WTC11 (cell line): ENCODE measurements around the gene ECI1. TPM values are rescaled to one million over a fixed set of nuclear protein-coding genes. Genes with fewer than 3 reads are reported as not detected.

Experiments used
- ATAC-seq: fragments of 200-7000 bp; cut with Tn5 transposase; 2 replicates; pipeline ENCODE4 v1.10.0; 2021; ENCODE audit warnings: mild to moderate bottlenecking, moderate library complexity
- CTCF ChIA-PET: fragments of 300-600 bp; sonication (Branson Sonifier 250); formaldehyde crosslinking; loops from one replicate; lab custom pipeline; 2021; ENCODE audit warnings: antibody characterized with exemption; lab: Charles Lee
- POLR2A ChIA-PET: fragments of 350-600 bp; sonication (Branson Sonifier 250); formaldehyde crosslinking; loops from one replicate; lab custom pipeline; 2021; ENCODE audit warnings: antibody characterized with exemption; lab: Charles Lee
- DNase-seq: peaks from one replicate; pipeline ENCODE4 v3.0.0; 2021; ENCODE audit warnings: low spot score
- H3K27ac Mint-ChIP-seq: 2 replicates; pipeline ENCODE4 v1.8.0; 2021; ENCODE audit warnings: mixed read lengths
- H3K27me3 Mint-ChIP-seq: 2 replicates; pipeline ENCODE4 v1.8.0; 2021; ENCODE audit warnings: low read depth, mild to moderate bottlenecking, moderate library complexity, mixed read lengths
- H3K36me3 Mint-ChIP-seq: 2 replicates; pipeline ENCODE4 v1.8.0; 2021; ENCODE audit warnings: mixed read lengths
- H3K4me1 Mint-ChIP-seq: 2 replicates; pipeline ENCODE4 v1.8.0; 2022; ENCODE audit warnings: mixed read lengths
- H3K4me3 Mint-ChIP-seq: 2 replicates; pipeline ENCODE4 v1.8.0; 2021; ENCODE audit warnings: mild to moderate bottlenecking, moderate library complexity, mixed read lengths
- H3K9me3 Mint-ChIP-seq: 2 replicates; pipeline ENCODE4 v1.8.0; 2021; ENCODE audit warnings: mixed read lengths
- CREB1 ChIP-seq: sonication (generic); formaldehyde crosslinking; IDR thresholded peaks from 2 replicates; pipeline ENCODE4 v1.8.0; 2023; ENCODE audit warnings: mild to moderate bottlenecking, missing genetic modification reagents
- ELF4 ChIP-seq: sonication (generic); formaldehyde crosslinking; IDR thresholded peaks from 2 replicates; pipeline ENCODE4 v1.8.1; 2022; ENCODE audit warnings: low read depth, mild to moderate bottlenecking, moderate library complexity, missing genetic modification reagents
- FOXJ3 ChIP-seq: sonication (generic); formaldehyde crosslinking; IDR thresholded peaks from 2 replicates; pipeline ENCODE4 v1.9.0; 2021; ENCODE audit warnings: missing genetic modification reagents, mild to moderate bottlenecking, borderline replicate concordance
- NR1H2 ChIP-seq: sonication (generic); formaldehyde crosslinking; IDR thresholded peaks from 2 replicates; pipeline ENCODE4 v1.9.0; 2021; ENCODE audit warnings: mild to moderate bottlenecking, moderate library complexity, missing genetic modification reagents
- NR3C1 ChIP-seq: sonication (generic); formaldehyde crosslinking; conservative IDR thresholded peaks from 2 replicates; pipeline ENCODE4 v1.8.1; 2023; ENCODE audit warnings: low read depth, mild to moderate bottlenecking, missing genetic modification reagents
- RELA ChIP-seq: sonication (generic); formaldehyde crosslinking; IDR thresholded peaks from 2 replicates; pipeline ENCODE4 v1.8.1; 2022; ENCODE audit warnings: missing genetic modification reagents, mild to moderate bottlenecking, borderline replicate concordance
- SMAD3 ChIP-seq: sonication (generic); formaldehyde crosslinking; IDR thresholded peaks from 2 replicates; pipeline ENCODE4 v1.8.0; 2022; ENCODE audit warnings: missing genetic modification reagents, mild to moderate bottlenecking, borderline replicate concordance
- ZNF219 ChIP-seq: sonication (generic); formaldehyde crosslinking; IDR thresholded peaks from 2 replicates; pipeline ENCODE4 v1.8.0; 2023; ENCODE audit warnings: missing genetic modification reagents, mild to moderate bottlenecking, borderline replicate concordance
- ZNF263 ChIP-seq: sonication (generic); formaldehyde crosslinking; IDR thresholded peaks from 2 replicates; pipeline ENCODE4 v1.8.1; 2022; ENCODE audit warnings: low read depth, mild to moderate bottlenecking, moderate library complexity, missing genetic modification reagents
- total RNA-seq: library from RNA; stranded (reverse); gene quantifications from 3 replicates; pipeline ENCODE4 v1.2.3, GENCODE V29; 2021
- TF ChIP-seq, protein P1 (sequence below): sonication (generic); formaldehyde crosslinking; IDR thresholded peaks from 2 replicates; pipeline ENCODE4 v1.8.1; 2023; ENCODE audit warnings: mild to moderate bottlenecking, missing genetic modification reagents
- TF ChIP-seq, protein P2 (sequence below): sonication (generic); formaldehyde crosslinking; IDR thresholded peaks from 2 replicates; pipeline ENCODE4 v1.8.0; 2022; ENCODE audit warnings: mild to moderate bottlenecking, missing genetic modification reagents
- TF ChIP-seq, protein P3 (sequence below): sonication (generic); formaldehyde crosslinking; IDR thresholded peaks from 2 replicates; pipeline ENCODE4 v1.8.1; 2022; ENCODE audit warnings: low read depth, missing genetic modification reagents, borderline replicate concordance
- TF ChIP-seq, protein P4 (sequence below): sonication (generic); formaldehyde crosslinking; IDR thresholded peaks from 2 replicates; pipeline ENCODE4 v1.8.0; 2023; ENCODE audit warnings: missing genetic modification reagents
- TF ChIP-seq, protein P5 (sequence below): fragments of 200-600 bp; IDR thresholded peaks from 2 replicates; pipeline ENCODE4 v1.8.0; 2022; ENCODE audit warnings: antibody characterized with exemption
- TF ChIP-seq, protein P6 (sequence below): sonication (generic); formaldehyde crosslinking; IDR thresholded peaks from 2 replicates; pipeline ENCODE4 v1.8.0; 2022; ENCODE audit warnings: mild to moderate bottlenecking, missing genetic modification reagents

ECI1 gene
- total RNA-seq, 1 experiment from 2014 or later, result 100 TPM

DNA sequence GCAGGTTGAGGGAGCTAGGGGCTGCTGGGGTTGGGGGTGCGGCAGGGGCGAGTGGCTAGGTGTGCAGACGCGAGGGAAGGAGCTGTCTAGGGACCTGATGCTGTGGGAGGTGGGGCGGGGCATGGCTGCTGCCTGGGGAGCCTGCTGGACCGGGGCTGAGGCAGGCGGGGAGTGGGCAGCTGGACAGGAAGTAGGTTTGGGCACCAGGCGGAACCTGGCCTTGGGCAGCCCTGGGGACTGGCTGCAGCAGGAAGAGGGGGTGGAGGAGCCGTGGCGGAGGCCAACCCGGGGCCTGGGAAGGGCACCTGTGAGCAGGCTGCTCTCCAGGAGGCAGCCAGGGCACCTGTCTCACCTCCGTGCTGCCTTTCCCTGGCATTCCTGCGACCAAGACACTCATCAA is 21.0 kb downstream of the ECI1 start:
- ChIA-PET CTCF (interaction anchor here (1.1 kb wide), 1 partner anchor 35 kb away, joined by 4 read pairs; no protein-coding TSS in a partner anchor), POLR2A (no interaction called here)
- ATAC-seq (no peak), DNase-seq (no peak)
- H3K36me3 Mint-ChIP-seq, result peaks cover 3% of the 10 kb centered on the region; the same call in 1 of the 2 replicates
- no peak overlapping the region for H3K4me3 Mint-ChIP-seq
- H3K4me1 Mint-ChIP-seq, result no peaks in the 10 kb centered on the region
- no peaks in the 10 kb centered on the region for H3K27me3 Mint-ChIP-seq
- TF ChIP-seq FOXJ3 (CRISPR knock-in tag), result no peak
- TF ChIP-seq, protein P1, sequence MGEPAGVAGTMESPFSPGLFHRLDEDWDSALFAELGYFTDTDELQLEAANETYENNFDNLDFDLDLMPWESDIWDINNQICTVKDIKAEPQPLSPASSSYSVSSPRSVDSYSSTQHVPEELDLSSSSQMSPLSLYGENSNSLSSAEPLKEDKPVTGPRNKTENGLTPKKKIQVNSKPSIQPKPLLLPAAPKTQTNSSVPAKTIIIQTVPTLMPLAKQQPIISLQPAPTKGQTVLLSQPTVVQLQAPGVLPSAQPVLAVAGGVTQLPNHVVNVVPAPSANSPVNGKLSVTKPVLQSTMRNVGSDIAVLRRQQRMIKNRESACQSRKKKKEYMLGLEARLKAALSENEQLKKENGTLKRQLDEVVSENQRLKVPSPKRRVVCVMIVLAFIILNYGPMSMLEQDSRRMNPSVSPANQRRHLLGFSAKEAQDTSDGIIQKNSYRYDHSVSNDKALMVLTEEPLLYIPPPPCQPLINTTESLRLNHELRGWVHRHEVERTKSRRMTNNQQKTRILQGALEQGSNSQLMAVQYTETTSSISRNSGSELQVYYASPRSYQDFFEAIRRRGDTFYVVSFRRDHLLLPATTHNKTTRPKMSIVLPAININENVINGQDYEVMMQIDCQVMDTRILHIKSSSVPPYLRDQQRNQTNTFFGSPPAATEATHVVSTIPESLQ (CRISPR knock-in tag), result no peak
- TF ChIP-seq ELF4, result no peak
- TF ChIP-seq, protein P2, sequence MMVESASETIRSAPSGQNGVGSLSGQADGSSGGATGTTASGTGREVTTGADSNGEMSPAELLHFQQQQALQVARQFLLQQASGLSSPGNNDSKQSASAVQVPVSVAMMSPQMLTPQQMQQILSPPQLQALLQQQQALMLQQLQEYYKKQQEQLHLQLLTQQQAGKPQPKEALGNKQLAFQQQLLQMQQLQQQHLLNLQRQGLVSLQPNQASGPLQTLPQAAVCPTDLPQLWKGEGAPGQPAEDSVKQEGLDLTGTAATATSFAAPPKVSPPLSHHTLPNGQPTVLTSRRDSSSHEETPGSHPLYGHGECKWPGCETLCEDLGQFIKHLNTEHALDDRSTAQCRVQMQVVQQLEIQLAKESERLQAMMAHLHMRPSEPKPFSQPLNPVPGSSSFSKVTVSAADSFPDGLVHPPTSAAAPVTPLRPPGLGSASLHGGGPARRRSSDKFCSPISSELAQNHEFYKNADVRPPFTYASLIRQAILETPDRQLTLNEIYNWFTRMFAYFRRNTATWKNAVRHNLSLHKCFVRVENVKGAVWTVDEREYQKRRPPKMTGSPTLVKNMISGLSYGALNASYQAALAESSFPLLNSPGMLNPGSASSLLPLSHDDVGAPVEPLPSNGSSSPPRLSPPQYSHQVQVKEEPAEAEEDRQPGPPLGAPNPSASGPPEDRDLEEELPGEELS (CRISPR knock-in tag), result no peak
- no peak for TF ChIP-seq RELA
- no peak for TF ChIP-seq NR3C1 (CRISPR knock-in tag)
- TF ChIP-seq ZNF263, result no peak
- H3K9me3 Mint-ChIP-seq, result no peaks in the 10 kb centered on the region
- H3K27ac Mint-ChIP-seq, result no peak overlapping the region

DNA sequence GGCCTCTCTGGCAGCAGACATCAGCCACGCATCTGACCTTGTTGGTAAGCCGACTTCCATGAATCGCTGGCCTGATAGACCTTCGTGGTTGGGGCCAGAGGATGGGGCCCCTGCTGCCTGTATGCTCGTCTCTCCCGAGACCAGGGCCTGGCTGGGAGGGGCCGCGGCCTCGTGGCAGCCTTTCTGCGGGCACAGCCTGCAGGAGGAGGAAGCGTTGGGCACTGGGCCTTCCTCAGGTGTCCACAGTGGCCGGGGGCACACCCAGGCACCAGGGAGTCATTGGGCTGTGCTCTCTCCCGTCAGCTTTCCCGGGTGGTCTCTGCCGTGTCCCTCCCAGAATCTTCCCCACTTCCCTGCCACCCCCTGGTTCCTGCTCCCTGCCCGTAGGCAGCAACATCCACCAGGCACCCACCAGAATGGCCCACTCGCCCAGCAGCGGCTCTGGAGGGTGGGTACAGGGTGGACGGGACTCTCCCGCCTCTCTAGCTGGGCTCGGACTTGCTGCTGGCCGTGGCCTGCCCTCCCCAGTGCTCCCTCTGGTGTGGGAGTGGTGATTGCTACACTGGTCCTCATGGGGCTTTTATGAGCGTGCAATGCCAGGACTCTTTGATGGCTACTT is 21.6 kb downstream of the ECI1 start:
- Mint-ChIP-seq H3K36me3 (peaks cover 3% of the 10 kb centered on the region; the same call in 1 of the 2 replicates), H3K4me3 (no peak overlapping the region), H3K27ac (no peak overlapping the region), H3K4me1 (no peaks in the 10 kb centered on the region), H3K27me3 (no peaks in the 10 kb centered on the region)
- CTCF ChIA-PET, result interaction anchor here (1.1 kb wide), 1 partner anchor 35 kb away, joined by 4 read pairs; no protein-coding TSS in a partner anchor
- no peak for ATAC-seq
- POLR2A ChIA-PET, result no interaction called here
- TF ChIP-seq, protein P3, sequence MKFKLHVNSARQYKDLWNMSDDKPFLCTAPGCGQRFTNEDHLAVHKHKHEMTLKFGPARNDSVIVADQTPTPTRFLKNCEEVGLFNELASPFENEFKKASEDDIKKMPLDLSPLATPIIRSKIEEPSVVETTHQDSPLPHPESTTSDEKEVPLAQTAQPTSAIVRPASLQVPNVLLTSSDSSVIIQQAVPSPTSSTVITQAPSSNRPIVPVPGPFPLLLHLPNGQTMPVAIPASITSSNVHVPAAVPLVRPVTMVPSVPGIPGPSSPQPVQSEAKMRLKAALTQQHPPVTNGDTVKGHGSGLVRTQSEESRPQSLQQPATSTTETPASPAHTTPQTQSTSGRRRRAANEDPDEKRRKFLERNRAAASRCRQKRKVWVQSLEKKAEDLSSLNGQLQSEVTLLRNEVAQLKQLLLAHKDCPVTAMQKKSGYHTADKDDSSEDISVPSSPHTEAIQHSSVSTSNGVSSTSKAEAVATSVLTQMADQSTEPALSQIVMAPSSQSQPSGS (CRISPR knock-in tag), result no peak
- TF ChIP-seq, protein P4, sequence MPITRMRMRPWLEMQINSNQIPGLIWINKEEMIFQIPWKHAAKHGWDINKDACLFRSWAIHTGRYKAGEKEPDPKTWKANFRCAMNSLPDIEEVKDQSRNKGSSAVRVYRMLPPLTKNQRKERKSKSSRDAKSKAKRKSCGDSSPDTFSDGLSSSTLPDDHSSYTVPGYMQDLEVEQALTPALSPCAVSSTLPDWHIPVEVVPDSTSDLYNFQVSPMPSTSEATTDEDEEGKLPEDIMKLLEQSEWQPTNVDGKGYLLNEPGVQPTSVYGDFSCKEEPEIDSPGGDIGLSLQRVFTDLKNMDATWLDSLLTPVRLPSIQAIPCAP (CRISPR knock-in tag), result no peak
- TF ChIP-seq CREB1 (CRISPR knock-in tag), result no peak
- TF ChIP-seq, protein P5, sequence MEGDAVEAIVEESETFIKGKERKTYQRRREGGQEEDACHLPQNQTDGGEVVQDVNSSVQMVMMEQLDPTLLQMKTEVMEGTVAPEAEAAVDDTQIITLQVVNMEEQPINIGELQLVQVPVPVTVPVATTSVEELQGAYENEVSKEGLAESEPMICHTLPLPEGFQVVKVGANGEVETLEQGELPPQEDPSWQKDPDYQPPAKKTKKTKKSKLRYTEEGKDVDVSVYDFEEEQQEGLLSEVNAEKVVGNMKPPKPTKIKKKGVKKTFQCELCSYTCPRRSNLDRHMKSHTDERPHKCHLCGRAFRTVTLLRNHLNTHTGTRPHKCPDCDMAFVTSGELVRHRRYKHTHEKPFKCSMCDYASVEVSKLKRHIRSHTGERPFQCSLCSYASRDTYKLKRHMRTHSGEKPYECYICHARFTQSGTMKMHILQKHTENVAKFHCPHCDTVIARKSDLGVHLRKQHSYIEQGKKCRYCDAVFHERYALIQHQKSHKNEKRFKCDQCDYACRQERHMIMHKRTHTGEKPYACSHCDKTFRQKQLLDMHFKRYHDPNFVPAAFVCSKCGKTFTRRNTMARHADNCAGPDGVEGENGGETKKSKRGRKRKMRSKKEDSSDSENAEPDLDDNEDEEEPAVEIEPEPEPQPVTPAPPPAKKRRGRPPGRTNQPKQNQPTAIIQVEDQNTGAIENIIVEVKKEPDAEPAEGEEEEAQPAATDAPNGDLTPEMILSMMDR, result no peak
- no peak for TF ChIP-seq NR1H2 (CRISPR knock-in tag)
- TF ChIP-seq, protein P6, sequence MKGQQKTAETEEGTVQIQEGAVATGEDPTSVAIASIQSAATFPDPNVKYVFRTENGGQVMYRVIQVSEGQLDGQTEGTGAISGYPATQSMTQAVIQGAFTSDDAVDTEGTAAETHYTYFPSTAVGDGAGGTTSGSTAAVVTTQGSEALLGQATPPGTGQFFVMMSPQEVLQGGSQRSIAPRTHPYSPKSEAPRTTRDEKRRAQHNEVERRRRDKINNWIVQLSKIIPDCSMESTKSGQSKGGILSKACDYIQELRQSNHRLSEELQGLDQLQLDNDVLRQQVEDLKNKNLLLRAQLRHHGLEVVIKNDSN (CRISPR knock-in tag), result no peak
- TF ChIP-seq, protein P2 (CRISPR knock-in tag), result no peak
- TF ChIP-seq ZNF219 (CRISPR knock-in tag), result no peak
- TF ChIP-seq SMAD3 (CRISPR knock-in tag), result no peak
- TF ChIP-seq, all 79 proteins: peak for 0
- no peak for DNase-seq
- H3K9me3 Mint-ChIP-seq, result no peaks in the 10 kb centered on the region
